Activated T-helper 1 cell treated with anti-CD3 and anti-CD28 coated beads, Interleukin-12 subunit alpha, Interleukin-12 subunit beta, Interleukin-2, Interleukin-4 antibody, amounts not matched to agents 30 ng/mL and 10 ng/mL and 1 ng/mL, durations not matched to agents 14 hours and 24 hours and 36 hours (primary cell): Measurements from ENCODE around the gene COL4A4. TPM values are rescaled to one million over a fixed set of nuclear protein-coding genes. Genes with fewer than 3 reads are reported as not detected.

Experiments
- total RNA-seq: library from RNA; stranded (reverse); gene quantifications from 2 replicates; pipeline ENCODE4 v1.2.3, GENCODE V29; 2022

The COL4A4 gene
- total RNA-seq, 1 donor from 2014 or later = not detected

Other genes with a start within 250 kb of the COL4A4 start
- gene COL4A3, start 419 bp upstream of the COL4A4 start, total RNA-seq = not detected in 2 replicates
- 69.9 and 74.9 TPM in 2 replicates for gene MFF, start 161.0 kb upstream of the COL4A4 start, total RNA-seq
- not detected in 2 replicates for gene TM4SF20, start 215.1 kb upstream of the COL4A4 start, total RNA-seq
- gene SCYGR1, start 223.7 kb upstream of the COL4A4 start, total RNA-seq = not detected in 2 replicates